HL-60/S4 (cell line): ENCODE measurements around the gene TMEM191B.
"Not testable (repeated sequence)": the region's sequence is repeated elsewhere in the genome, so short reads cannot be mapped to it uniquely, and the experiment has no call there.

Experiments used
- in situ Hi-C: fragments of 300-500 bp; cut with MboI; formaldehyde crosslinking; loops from 2 replicates; pipeline ENCODE4 v1.14.3; 2022; ENCODE audit warnings: low sequenced_read_pairs

The TMEM191B gene

GRCh38 chr22:18527752-18528596 is at the start of gene TMEM191B:
TMEM191B (plus strand) TSS chr22:18527802; CDS start chr22:18527981, 179 bp downstream.
- in situ Hi-C loops: not testable (repeated sequence)

- in situ Hi-C loops: not testable (repeated sequence)
Measured at GRCh38 chr22:18496227-18496626, 31.4 kb upstream of the TMEM191B start.

- in situ Hi-C loops: not testable (repeated sequence)
Measured at GRCh38 chr22:18511327-18511726, 16.3 kb upstream of the TMEM191B start.

GRCh38 chr22:18512378-18512777 is 15.2 kb upstream of the TMEM191B start:
- in situ Hi-C loops: not testable (repeated sequence)

- in situ Hi-C loops: not testable (repeated sequence)
Measured at GRCh38 chr22:18513454-18513853, 14.1 kb upstream of the TMEM191B start.

GRCh38 chr22:18518061-18518460 is 9.5 kb upstream of the TMEM191B start, which contains the start of gene GGTLC3:
GGTLC3 (minus strand) TSS chr22:18518161; CDS start chr22:18517897, 264 bp downstream.
- in situ Hi-C loops: not testable (repeated sequence)

GRCh38 chr22:18522762-18523161 is 4.8 kb upstream of the TMEM191B start:
- in situ Hi-C loops: not testable (repeated sequence)

- in situ Hi-C loops: not testable (repeated sequence)
Measured at GRCh38 chr22:18523328-18523727, 4.3 kb upstream of the TMEM191B start.

GRCh38 chr22:18528597-18529415 is 1.2 kb downstream of the TMEM191B start:
- in situ Hi-C loops: not testable (repeated sequence)

GRCh38 chr22:18529416-18530145 is 2.0 kb downstream of the TMEM191B start:
- in situ Hi-C loops: not testable (repeated sequence)

- in situ Hi-C loops: not testable (repeated sequence)
Measured at GRCh38 chr22:18533633-18534032, 6.0 kb downstream of the TMEM191B start.

- in situ Hi-C loops: not testable (repeated sequence)
Measured at GRCh38 chr22:18534315-18534714, 6.7 kb downstream of the TMEM191B start.

GRCh38 chr22:18539994-18540393 is 12.4 kb downstream of the TMEM191B start:
- in situ Hi-C loops: not testable (repeated sequence)

- in situ Hi-C loops: not testable (repeated sequence)
Measured at GRCh38 chr22:18543400-18543799, 15.8 kb downstream of the TMEM191B start.

GRCh38 chr22:18544615-18545014 is 17.0 kb downstream of the TMEM191B start:
- in situ Hi-C loops: not testable (repeated sequence)

GRCh38 chr22:18549458-18550179 is 22.0 kb downstream of the TMEM191B start:
- in situ Hi-C loops: not testable (repeated sequence)

GRCh38 chr22:18551046-18551445 is 23.4 kb downstream of the TMEM191B start:
- in situ Hi-C loops: not testable (repeated sequence)

GRCh38 chr22:18552839-18553597 is 25.4 kb downstream of the TMEM191B start:
- in situ Hi-C loops: not testable (repeated sequence)
